SJCRH30 (cell line): Measurements from ENCODE around the gene GRIK4. TPM values are rescaled to one million over a fixed set of nuclear protein-coding genes. Genes with fewer than 3 reads are reported as not detected.

Source experiments
- DNase-seq, 2 experiments: peaks; one replicate each; pipeline ENCODE4 v3.0.0-alpha.2; 2015 to 2020
- H3K27ac ChIP-seq: fragments of 250-450 bp; sonication (Bioruptor Pico); 2 replicates; pipeline ENCODE4 v1.5.1; 2020; ENCODE audit warnings: mild to moderate bottlenecking, moderate library complexity
- H3K27me3 ChIP-seq: fragments of 250-450 bp; sonication (Bioruptor Pico); 2 replicates; pipeline ENCODE4 v1.5.1; 2020; ENCODE audit warnings: mild to moderate bottlenecking, moderate library complexity
- H3K36me3 ChIP-seq: fragments of 250-450 bp; sonication (Bioruptor Pico); 2 replicates; pipeline ENCODE4 v1.5.1; 2020; ENCODE audit warnings: mild to moderate bottlenecking, moderate library complexity
- H3K4me1 ChIP-seq: fragments of 250-450 bp; sonication (Bioruptor Pico); 2 replicates; pipeline ENCODE4 v1.5.1; 2020; ENCODE audit warnings: mild to moderate bottlenecking, moderate library complexity
- H3K4me3 ChIP-seq: fragments of 250-450 bp; sonication (Bioruptor Pico); 2 replicates; pipeline ENCODE4 v1.5.1; 2020; ENCODE audit warnings: mild to moderate bottlenecking, moderate library complexity
- H3K9me3 ChIP-seq: fragments of 250-450 bp; sonication (Bioruptor Pico); replicated peaks from 2 replicates; pipeline ENCODE4 v1.5.1; 2020; ENCODE audit warnings: mild to moderate bottlenecking, moderate library complexity
- total RNA-seq: library from RNA; depleted of rRNA; stranded (reverse); fragments of >200 nt; shearing (Covaris generic); gene quantifications from 2 replicates; pipeline ENCODE4 v1.2.3, GENCODE V29; 2014

GRIK4 gene
- total RNA-seq, 1 experiment from 2014 or later: not detected

DNA sequence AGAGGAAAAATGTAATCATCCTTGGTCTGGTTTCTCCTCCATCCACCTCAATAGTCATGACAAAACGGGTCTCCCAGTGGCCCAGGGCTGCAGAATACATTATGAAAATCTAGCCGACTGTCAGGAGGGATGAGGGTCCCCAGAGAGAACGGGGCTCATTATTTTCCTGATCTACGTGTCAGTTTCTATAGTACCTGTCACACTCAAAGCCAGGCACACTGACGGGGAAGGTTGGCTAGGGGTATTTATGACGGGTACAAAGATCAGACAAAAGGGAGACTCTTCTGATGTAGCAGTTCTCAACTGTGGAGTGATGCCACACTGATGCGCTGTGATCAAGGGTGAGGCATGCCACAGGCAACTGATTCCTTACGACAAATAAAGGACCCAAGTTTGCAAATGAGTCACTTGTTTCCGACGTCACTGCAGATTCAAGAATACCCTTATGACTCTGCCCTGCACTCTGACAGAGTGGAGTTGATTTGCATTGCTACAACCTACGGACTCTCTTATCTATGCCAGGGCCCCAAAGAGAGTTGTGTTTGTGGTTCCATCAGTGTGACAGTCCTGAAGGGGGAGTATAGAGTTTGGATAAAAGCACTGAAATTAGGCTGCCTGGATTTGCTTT lies 324.2 kb downstream of the GRIK4 start:
- H3K4me1 ChIP-seq: no peaks in the 10 kb centered on the region
- H3K9me3 ChIP-seq: no peaks in the 10 kb centered on the region
- H3K36me3 ChIP-seq: no peaks in the 10 kb centered on the region
- no peaks in the 10 kb centered on the region for H3K27me3 ChIP-seq
- H3K4me3 ChIP-seq: no peak overlapping the region
- no peak overlapping the region for H3K27ac ChIP-seq
- no peak for DNase-seq

DNA sequence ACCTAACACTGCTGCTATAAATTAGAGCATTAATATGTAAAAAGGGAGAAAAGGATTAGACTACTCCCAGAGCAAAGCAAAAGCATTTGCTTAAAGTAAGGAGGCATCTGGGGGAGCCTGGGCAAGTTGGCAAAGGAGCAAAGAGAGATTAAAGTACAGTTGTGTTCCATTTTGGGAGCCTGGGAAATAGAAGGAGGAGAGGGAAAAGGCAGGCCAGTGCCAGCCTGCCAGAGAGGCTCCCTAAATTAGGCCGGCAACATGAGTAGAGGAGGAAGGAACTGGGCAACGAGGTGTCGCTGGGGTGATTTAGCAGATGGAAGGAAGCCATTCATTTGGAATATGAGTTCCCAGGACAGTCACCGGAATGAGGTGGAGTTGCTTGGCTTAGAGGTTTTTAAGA lies 326.1 kb downstream of the GRIK4 start:
- H3K4me1 ChIP-seq: no peaks in the 10 kb centered on the region
- H3K9me3 ChIP-seq: no peaks in the 10 kb centered on the region
- no peak for DNase-seq
- H3K4me3 ChIP-seq: no peak overlapping the region
- H3K36me3 ChIP-seq: no peaks in the 10 kb centered on the region
- no peaks in the 10 kb centered on the region for H3K27me3 ChIP-seq
- no peak overlapping the region for H3K27ac ChIP-seq

DNA sequence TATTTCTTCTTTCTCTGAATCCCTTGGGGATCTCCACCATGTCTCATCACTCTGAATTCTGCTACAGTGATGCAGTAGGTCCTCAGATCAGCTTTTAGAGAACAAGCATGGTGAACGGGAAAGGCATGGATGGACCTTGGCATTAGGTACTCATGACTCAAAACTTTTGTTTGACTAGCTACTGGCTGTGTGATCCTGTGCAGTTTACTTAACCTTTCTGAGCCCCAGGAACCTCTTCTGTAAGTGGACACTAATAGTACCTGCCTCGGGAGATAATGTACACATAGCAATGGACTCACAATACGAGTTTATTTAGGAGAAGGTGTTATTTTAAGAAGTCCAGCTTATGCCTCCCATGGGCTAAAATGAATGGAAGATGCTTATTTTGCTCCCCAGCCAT lies 327.7 kb downstream of the GRIK4 start:
- H3K4me1 ChIP-seq: no peaks in the 10 kb centered on the region
- no peaks in the 10 kb centered on the region for H3K27me3 ChIP-seq
- no peaks in the 10 kb centered on the region for H3K9me3 ChIP-seq
- H3K4me3 ChIP-seq: no peak overlapping the region
- no peaks in the 10 kb centered on the region for H3K36me3 ChIP-seq
- no peak for DNase-seq
- no peak overlapping the region for H3K27ac ChIP-seq

DNA sequence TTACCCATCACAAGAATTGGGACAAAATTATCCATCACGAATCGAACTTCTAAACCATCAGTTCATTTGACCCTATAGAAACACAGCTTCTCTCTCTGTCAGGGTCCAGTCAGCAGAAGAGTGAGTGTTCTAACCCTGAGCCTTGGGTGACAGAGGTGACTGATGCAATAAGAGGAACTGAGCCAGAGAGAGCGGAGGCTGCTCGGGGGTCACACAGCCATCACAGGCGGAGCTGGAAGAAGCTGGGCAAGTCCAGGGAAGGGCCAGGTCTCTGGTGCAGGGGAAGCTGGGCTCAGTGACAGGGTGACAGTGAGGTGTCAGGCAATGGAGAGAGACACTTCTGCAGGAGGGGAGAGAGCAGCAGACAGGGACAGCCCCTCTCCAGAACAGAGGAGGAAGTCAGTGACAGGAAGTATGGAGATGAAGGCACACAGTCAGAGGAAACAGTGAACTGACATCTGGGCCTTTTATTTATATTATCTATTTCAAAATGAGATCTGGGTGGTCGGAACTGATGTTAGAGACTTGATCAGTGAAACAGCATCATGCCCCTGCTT lies 328.4 kb downstream of the GRIK4 start:
- H3K27ac ChIP-seq: no peak overlapping the region
- no peak overlapping the region for H3K4me3 ChIP-seq
- H3K9me3 ChIP-seq: no peaks in the 10 kb centered on the region
- H3K27me3 ChIP-seq: no peaks in the 10 kb centered on the region
- DNase-seq: no peak
- H3K4me1 ChIP-seq: no peaks in the 10 kb centered on the region
- no peaks in the 10 kb centered on the region for H3K36me3 ChIP-seq

DNA sequence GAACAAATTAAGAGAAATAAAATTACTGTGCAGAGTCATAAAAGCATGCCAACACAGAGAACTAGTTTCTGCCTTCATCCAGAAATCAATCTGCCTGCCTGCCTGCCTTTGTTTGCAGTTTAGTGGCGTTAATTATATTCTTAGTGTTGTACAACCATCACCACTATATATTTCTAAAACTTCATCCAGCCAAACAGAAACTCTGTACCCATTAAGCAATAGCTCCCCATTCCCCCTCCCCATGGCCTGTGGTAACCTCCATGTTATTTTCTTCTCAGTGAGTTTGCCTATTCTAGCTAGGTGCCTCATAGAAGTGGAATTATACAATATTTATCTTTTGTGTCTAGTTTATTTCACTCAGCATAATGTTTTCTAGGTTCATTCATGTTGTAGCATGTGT lies 329.1 kb downstream of the GRIK4 start:
- no peaks in the 10 kb centered on the region for H3K9me3 ChIP-seq
- no peak overlapping the region for H3K27ac ChIP-seq
- H3K4me3 ChIP-seq: no peak overlapping the region
- H3K27me3 ChIP-seq: no peaks in the 10 kb centered on the region
- H3K4me1 ChIP-seq: no peaks in the 10 kb centered on the region
- H3K36me3 ChIP-seq: no peaks in the 10 kb centered on the region
- no peak for DNase-seq

DNA sequence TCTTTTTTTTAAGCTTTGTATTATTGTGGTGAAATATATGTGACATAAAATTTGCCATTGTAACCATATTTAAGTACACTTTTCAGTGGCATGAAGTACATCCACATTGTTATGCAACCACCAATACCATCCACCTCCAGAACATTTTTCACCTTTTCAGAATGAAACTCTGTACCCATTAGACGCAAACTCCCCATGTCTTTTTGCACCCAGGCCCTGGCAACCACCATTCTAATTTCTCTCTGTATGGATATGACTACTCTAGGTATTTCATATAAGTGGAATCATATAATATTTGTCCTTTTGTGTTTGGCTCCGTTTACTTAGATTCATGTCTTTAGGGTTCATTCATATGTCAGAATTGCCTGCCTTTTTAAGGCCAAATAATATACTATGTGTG lies 329.5 kb downstream of the GRIK4 start:
- Histone ChIP-seq H3K4me1 (no peaks in the 10 kb centered on the region), H3K36me3 (no peaks in the 10 kb centered on the region), H3K27me3 (no peaks in the 10 kb centered on the region), H3K27ac (no peak overlapping the region), H3K4me3 (no peak overlapping the region), H3K9me3 (no peaks in the 10 kb centered on the region)
- DNase-seq: no peak

DNA sequence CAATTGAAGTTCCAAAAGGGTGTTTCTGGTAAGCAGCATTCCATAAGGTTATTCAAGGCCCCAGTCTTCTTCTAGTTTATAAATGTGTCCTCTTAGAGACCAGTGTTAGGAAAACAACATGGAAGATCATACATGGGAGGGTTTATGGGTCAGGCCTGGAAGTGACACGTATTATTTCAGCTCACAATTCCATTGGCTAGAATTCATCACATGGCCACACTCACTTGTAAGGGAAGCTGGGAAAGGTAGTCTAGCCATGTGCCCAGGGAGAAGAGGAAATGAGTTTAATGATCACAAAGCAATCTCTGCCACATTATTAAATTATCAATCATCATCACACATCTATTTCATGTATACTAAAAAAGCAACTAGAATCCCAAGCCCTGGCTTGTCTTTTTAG lies 330.6 kb downstream of the GRIK4 start:
- no peaks in the 10 kb centered on the region for H3K9me3 ChIP-seq
- no peak for DNase-seq
- no peaks in the 10 kb centered on the region for H3K27me3 ChIP-seq
- no peak overlapping the region for H3K4me3 ChIP-seq
- H3K36me3 ChIP-seq: no peaks in the 10 kb centered on the region
- H3K27ac ChIP-seq: no peak overlapping the region
- no peaks in the 10 kb centered on the region for H3K4me1 ChIP-seq

DNA sequence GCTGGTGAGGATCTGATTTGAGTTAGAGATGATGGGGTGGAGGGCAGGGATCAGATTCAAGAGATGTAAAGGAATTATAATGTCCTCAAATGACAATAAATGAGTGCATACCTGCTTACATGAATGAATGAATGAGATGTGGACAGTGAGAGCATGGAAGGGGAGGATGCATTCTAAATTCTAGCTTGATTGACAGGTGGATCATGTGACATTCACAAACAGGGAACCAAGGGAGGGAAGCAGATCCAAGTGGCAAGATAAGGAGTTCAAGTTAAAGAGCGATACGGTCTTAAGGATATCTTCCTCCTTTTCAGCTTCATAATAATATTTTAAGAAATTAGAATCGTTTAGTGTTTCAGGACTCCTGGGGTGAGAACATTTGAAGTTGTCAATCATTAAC lies 341.9 kb downstream of the GRIK4 start:
- no peaks in the 10 kb centered on the region for H3K36me3 ChIP-seq
- H3K27ac ChIP-seq: no peak overlapping the region
- no peaks in the 10 kb centered on the region for H3K27me3 ChIP-seq
- H3K9me3 ChIP-seq: no peaks in the 10 kb centered on the region
- H3K4me3 ChIP-seq: no peak overlapping the region
- H3K4me1 ChIP-seq: no peaks in the 10 kb centered on the region
- no peak for DNase-seq

DNA sequence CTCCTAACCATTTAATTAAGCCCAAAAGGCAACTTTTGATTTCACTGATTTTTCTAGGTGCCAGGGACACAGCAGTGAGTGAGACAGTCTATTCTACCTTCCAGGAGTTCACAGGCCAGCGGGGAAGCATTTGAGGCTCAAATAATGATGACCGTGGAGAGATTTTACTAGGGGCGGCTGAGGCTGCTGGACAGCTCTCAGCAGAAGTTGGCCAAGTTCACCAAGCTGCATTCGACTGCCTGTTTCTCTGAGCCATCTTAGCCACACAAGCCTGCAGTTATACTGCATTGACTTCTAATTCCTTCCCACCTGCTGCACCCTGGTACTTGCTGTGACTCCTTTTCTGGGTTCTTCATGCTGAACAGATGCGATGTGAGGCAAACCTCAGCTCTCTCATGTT lies 343.4 kb downstream of the GRIK4 start:
- no peak for DNase-seq
- Histone ChIP-seq H3K36me3 (no peaks in the 10 kb centered on the region), H3K27me3 (no peaks in the 10 kb centered on the region), H3K9me3 (no peaks in the 10 kb centered on the region), H3K4me1 (no peaks in the 10 kb centered on the region), H3K27ac (no peak overlapping the region), H3K4me3 (no peak overlapping the region)

DNA sequence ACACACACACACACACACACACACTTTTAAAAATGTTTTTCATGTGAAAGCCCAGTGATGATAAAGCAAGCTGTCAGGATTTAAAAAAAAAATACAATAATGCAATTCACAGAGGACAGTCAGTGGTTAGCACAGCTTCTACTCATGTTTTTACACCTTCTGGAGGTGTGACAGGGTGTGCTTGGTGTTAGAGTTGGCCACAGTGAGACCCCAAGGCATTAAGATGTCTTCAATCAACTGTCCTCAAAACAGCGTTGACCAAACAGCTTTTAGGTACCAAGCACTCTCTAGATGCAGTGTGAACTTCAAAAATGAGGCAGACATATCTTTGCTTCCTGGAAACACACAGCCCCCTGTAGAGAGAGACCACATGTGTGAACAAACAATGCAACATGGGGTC lies 346.0 kb downstream of the GRIK4 start:
- Histone ChIP-seq H3K27me3 (no peaks in the 10 kb centered on the region), H3K36me3 (no peaks in the 10 kb centered on the region), H3K9me3 (no peaks in the 10 kb centered on the region), H3K4me3 (no peak overlapping the region), H3K27ac (no peak overlapping the region), H3K4me1 (no peaks in the 10 kb centered on the region)
- DNase-seq: no peak

DNA sequence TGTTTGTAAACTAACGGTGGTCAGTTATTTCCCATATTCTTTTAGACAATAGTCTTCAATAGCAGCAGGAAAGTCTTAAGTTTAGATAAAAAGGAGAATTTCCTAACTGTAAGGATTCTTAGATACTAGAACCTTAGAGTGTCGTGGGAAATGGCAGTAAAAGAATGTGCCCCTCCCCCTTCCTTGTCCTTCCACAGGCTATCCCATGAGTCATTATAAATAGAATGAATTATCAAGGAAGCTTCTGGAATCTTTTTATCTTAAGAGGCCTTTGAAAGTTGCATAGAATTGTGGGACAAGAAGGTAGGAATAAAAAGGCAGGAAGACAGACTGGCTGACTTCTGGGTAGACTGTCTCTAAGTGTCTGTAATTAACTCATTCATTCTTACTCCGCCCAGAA lies 347.2 kb downstream of the GRIK4 start:
- no peaks in the 10 kb centered on the region for H3K4me1 ChIP-seq
- DNase-seq: no peak
- H3K36me3 ChIP-seq: no peaks in the 10 kb centered on the region
- no peak overlapping the region for H3K27ac ChIP-seq
- no peak overlapping the region for H3K4me3 ChIP-seq
- no peaks in the 10 kb centered on the region for H3K9me3 ChIP-seq
- no peaks in the 10 kb centered on the region for H3K27me3 ChIP-seq

DNA sequence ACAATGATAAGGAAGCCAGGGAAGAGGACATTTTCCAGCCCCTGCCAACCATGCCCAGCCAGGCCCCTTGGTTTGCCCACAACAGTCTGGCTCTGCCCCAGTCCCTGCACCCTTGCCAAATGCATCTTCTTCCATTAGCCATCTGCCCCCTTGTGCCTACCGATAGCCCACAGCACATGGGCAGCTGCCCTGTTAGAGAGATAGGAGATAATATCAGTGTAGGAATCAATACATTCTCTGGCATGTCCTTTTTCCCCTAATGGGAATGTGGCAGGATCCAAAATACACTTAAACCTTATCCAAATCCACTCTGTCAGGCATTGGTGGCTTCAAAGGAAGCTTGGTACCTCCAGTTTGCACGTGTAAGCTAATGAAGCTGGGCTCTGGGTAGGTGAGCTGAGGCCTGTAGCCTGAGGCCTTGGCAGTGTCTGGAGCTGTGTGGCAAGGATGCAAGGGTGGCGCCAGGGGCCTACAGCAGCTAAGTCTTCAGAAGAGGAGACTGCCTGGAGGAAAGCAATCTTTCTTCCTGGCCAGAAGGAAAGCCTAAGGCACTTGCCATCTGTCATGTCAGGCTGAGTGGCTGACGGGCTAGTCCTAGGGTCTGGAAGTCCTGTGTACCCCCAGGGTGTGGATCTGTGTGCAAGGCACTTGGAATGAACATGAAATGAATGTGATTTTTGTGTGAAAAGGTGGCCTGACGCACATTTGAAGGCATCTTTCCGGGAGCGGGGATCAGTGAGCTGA lies 348.2 kb downstream of the GRIK4 start:
- no peaks in the 10 kb centered on the region for H3K9me3 ChIP-seq
- no peaks in the 10 kb centered on the region for H3K27me3 ChIP-seq
- no peak for DNase-seq
- no peaks in the 10 kb centered on the region for H3K36me3 ChIP-seq
- H3K4me3 ChIP-seq: no peak overlapping the region
- no peaks in the 10 kb centered on the region for H3K4me1 ChIP-seq
- H3K27ac ChIP-seq: no peak overlapping the region

DNA sequence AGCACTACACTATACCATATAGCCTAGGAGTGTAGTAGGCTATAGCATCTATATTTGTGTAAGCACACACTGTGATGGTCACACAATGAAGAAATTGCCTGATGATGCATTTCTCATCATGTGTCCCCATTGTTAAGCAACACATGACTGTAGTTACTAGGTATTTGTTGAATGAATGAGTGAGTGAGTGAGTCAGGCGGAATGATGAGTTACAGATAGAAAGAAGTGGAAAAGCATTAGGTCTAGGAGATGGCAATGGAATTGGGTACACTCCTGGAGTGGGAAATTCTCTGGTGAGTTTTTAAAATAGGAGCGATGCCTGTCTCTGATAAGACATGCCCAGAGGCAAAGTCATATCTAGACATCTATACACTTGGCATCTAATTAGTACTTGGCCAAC lies 351.8 kb downstream of the GRIK4 start:
- no peak for DNase-seq
- Histone ChIP-seq H3K9me3 (no peaks in the 10 kb centered on the region), H3K4me3 (no peak overlapping the region), H3K4me1 (no peaks in the 10 kb centered on the region), H3K36me3 (no peaks in the 10 kb centered on the region), H3K27me3 (no peaks in the 10 kb centered on the region), H3K27ac (no peak overlapping the region)

DNA sequence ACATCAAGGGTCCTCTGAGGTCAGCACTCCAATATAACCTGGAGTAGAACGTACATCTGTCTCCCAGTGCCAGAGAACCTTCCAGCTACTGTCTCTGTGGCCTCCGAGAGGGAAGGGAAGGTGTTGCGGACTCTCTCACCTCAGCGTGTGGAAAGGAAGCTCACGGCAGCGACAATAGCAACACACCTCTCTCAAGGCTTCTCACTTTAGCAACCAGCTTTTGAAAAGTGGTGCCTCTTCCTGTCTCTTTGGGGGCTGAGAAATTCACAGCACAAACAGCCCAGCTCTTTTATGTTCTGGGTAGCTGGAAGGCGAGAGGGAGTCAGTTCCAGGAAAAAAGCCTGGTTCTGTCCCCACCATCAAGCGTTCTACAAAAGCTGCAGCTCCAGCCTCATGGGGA lies 355.5 kb downstream of the GRIK4 start:
- H3K27me3 ChIP-seq: no peaks in the 10 kb centered on the region
- no peaks in the 10 kb centered on the region for H3K4me1 ChIP-seq
- no peak overlapping the region for H3K4me3 ChIP-seq
- no peaks in the 10 kb centered on the region for H3K36me3 ChIP-seq
- no peak for DNase-seq
- no peaks in the 10 kb centered on the region for H3K9me3 ChIP-seq
- H3K27ac ChIP-seq: no peak overlapping the region

DNA sequence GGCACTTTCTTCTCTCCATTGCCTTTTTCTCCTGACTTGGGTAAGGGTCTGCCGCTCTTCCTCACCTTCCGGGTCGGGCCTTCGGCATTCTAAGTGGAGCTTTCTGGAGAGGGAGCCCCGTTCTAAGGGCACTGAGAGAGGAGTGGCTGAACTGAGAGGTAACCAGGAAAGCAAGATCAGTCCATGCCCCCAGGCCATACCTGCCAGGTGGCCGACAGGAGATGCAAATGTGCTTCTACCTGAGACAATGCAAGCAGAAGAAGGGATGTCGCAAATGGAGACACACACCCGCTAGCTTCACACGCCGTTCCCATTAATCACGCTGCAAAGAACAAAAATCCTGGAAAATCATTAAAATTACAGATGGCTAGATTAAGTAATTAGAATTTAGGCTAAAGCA lies 356.0 kb downstream of the GRIK4 start:
- Histone ChIP-seq H3K9me3 (no peaks in the 10 kb centered on the region), H3K27me3 (no peaks in the 10 kb centered on the region), H3K4me1 (no peaks in the 10 kb centered on the region), H3K36me3 (no peaks in the 10 kb centered on the region), H3K4me3 (no peak overlapping the region), H3K27ac (no peak overlapping the region)
- DNase-seq: no peak

DNA sequence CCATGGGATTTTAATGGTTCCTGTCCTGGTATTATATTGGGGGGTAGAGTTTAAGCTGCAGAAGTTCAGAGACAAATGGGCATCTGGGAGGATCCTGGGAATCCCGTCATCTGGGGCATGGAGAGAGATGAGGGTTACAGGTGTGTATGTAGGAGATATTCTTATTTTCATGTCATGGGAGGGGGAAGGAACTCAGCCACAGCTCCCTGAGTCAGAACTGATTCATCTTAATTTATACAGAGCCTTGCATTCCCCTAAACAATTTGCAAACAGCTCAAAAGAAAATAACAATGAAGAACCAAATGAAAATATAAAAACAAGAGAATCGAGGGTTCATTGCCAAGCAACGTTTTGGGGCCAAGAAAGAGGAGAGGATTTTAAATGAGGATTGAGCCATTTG lies 356.4 kb downstream of the GRIK4 start:
- no peak for DNase-seq
- Histone ChIP-seq H3K27me3 (no peaks in the 10 kb centered on the region), H3K27ac (no peak overlapping the region), H3K36me3 (no peaks in the 10 kb centered on the region), H3K4me1 (no peaks in the 10 kb centered on the region), H3K9me3 (no peaks in the 10 kb centered on the region), H3K4me3 (no peak overlapping the region)
